ENCODE data around the gene ARPC5.
"Not testable (repeated sequence)": the region's sequence is repeated elsewhere in the genome, so short reads cannot be mapped to it uniquely, and the experiment has no call there.

Gene ARPC5

DNA sequence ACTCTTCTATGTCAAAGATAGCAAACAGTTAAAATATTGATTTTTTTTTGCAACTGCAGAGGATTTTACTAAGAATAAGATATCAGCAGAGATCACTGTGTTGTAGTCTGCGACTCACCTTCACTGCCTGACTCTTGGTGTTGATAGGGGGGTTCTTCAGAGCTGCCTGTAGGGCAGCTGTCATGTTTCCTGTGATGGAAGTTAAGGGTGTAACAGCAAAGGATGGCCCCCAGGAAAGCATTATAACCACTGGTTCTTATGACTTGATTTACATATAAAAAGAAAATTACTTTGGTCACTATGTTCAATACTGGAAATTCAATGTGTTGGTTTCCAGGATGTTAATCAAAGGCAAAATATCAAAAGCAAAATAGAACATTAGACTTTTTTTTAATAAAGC is 2.6 kb downstream of the ARPC5 start:
- no peak for TF ChIP-seq CTCF (IDR thresholded peaks at IDR 0.05; ENCODE audit: low read depth, low read length, missing control alignments)
- in situ Hi-C loops (cut with HindIII; ENCODE audit: low sequenced_read_pairs): no loop called here
- H3K4me3 ChIP-seq (ENCODE audit: low read depth, low read length): peak overlapping the region; percentile 86
- DNase-seq (ENCODE audit: low read depth): no peak

DNA sequence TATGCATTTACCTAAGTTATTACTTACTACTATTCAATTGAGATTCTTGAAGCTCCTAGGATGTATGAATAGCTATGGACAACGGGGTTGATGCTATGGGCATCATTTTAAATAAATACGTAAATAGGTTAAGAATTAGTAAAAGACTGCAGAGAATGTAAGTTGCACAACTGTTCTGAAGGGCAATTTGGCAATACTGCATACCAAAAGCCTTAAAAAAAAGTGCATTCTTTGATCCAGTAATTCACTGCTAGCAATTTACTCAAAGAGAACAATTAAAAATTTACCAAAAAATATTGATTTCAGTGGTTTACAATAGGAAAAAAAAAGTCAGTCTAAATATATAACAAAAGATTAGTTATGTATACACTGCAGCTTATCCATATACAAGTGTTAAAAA is 3.5 kb downstream of the ARPC5 start:
- in situ Hi-C loops (cut with HindIII; ENCODE audit: low sequenced_read_pairs): no loop called here
- no peak for DNase-seq (ENCODE audit: low read depth)
- TF ChIP-seq CTCF (IDR thresholded peaks at IDR 0.05; ENCODE audit: low read depth, low read length, missing control alignments): no peak
- H3K4me3 ChIP-seq (ENCODE audit: low read depth, low read length): peak overlapping the region; percentile 86

GRCh38 chr1:183630748-183631147 is 4.8 kb downstream of the ARPC5 start:
- no peak for TF ChIP-seq CTCF (IDR thresholded peaks at IDR 0.05; ENCODE audit: low read depth, low read length, missing control alignments)
- in situ Hi-C loops (cut with HindIII; ENCODE audit: low sequenced_read_pairs): no loop called here
- DNase-seq (ENCODE audit: low read depth): no peak
- H3K4me3 ChIP-seq (ENCODE audit: low read depth, low read length): no peak overlapping the region

DNA sequence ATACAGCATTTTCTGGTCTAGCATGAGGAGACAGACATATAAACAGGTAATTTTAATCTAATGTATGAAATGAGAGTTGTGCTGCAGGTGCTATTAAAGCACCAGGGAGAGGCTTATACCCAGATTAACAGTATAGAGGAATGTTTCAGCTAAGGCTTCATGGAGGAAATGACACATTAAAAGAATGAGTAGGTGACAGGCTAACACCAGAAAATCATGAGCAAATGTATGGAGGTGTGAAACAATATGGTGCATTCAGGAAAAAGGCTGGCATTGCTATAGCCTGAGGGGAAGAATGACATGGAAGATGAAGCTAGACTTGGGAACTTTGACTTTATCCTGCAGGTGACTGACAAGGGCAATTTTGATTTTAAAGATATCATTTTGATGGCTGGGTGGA is 7.0 kb downstream of the ARPC5 start:
- no peak overlapping the region for H3K4me3 ChIP-seq (ENCODE audit: low read depth, low read length)
- TF ChIP-seq CTCF (IDR thresholded peaks at IDR 0.05; ENCODE audit: low read depth, low read length, missing control alignments): no peak
- no peak for DNase-seq (ENCODE audit: low read depth)
- in situ Hi-C loops (cut with HindIII; ENCODE audit: low sequenced_read_pairs): no loop called here

GRCh38 chr1:183626236-183626635 is 9.3 kb downstream of the ARPC5 start:
- in situ Hi-C loops (cut with HindIII; ENCODE audit: low sequenced_read_pairs); H3K4me3 ChIP-seq (ENCODE audit: low read depth, low read length); DNase-seq (ENCODE audit: low read depth): not testable (repeated sequence)

GRCh38 chr1:183622884-183623785 is 12.4 kb downstream of the ARPC5 start:
- peak; percentile 71 for TF ChIP-seq CTCF (IDR thresholded peaks at IDR 0.05; ENCODE audit: low read depth, low read length, missing control alignments)
- H3K4me3 ChIP-seq (ENCODE audit: low read depth, low read length): no peak overlapping the region
- in situ Hi-C loops (cut with HindIII; ENCODE audit: low sequenced_read_pairs): no loop called here
- DNase-seq (ENCODE audit: low read depth): peak; percentile 43

- no peak for DNase-seq (ENCODE audit: low read depth)
- TF ChIP-seq CTCF (IDR thresholded peaks at IDR 0.05; ENCODE audit: low read depth, low read length, missing control alignments): no peak
- no peak overlapping the region for H3K4me3 ChIP-seq (ENCODE audit: low read depth, low read length)
- in situ Hi-C loops (cut with HindIII; ENCODE audit: low sequenced_read_pairs): no loop called here
These were observed 13.6 kb downstream of the ARPC5 start for GRCh38 chr1:183622013-183622412.

All from astrocyte of the cerebellum (primary cell).